Measurements from ENCODE around the gene ZDHHC23. TPM values are rescaled to one million over a fixed set of nuclear protein-coding genes. Genes with fewer than 3 reads are reported as not detected.

ZDHHC23 gene
- total and polyA plus RNA-seq, 2 of the 13 experiments (the other 11 are each of a cell fraction or from before 2014, with no cell fraction given): 1.6 to 8.8 TPM

- TF ChIP-seq, protein P1, sequence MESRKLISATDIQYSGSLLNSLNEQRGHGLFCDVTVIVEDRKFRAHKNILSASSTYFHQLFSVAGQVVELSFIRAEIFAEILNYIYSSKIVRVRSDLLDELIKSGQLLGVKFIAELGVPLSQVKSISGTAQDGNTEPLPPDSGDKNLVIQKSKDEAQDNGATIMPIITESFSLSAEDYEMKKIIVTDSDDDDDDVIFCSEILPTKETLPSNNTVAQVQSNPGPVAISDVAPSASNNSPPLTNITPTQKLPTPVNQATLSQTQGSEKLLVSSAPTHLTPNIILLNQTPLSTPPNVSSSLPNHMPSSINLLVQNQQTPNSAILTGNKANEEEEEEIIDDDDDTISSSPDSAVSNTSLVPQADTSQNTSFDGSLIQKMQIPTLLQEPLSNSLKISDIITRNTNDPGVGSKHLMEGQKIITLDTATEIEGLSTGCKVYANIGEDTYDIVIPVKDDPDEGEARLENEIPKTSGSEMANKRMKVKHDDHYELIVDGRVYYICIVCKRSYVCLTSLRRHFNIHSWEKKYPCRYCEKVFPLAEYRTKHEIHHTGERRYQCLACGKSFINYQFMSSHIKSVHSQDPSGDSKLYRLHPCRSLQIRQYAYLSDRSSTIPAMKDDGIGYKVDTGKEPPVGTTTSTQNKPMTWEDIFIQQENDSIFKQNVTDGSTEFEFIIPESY (CRISPR knock-in tag; IDR thresholded peaks at IDR 0.05): no peak
- TF ChIP-seq ZNF343 (CRISPR knock-in tag; IDR thresholded peaks at IDR 0.05): no peak
- TF ChIP-seq MIER3 (CRISPR knock-in tag; IDR thresholded peaks at IDR 0.05; ENCODE audit: borderline replicate concordance): no peak
- TF ChIP-seq, protein P2, sequence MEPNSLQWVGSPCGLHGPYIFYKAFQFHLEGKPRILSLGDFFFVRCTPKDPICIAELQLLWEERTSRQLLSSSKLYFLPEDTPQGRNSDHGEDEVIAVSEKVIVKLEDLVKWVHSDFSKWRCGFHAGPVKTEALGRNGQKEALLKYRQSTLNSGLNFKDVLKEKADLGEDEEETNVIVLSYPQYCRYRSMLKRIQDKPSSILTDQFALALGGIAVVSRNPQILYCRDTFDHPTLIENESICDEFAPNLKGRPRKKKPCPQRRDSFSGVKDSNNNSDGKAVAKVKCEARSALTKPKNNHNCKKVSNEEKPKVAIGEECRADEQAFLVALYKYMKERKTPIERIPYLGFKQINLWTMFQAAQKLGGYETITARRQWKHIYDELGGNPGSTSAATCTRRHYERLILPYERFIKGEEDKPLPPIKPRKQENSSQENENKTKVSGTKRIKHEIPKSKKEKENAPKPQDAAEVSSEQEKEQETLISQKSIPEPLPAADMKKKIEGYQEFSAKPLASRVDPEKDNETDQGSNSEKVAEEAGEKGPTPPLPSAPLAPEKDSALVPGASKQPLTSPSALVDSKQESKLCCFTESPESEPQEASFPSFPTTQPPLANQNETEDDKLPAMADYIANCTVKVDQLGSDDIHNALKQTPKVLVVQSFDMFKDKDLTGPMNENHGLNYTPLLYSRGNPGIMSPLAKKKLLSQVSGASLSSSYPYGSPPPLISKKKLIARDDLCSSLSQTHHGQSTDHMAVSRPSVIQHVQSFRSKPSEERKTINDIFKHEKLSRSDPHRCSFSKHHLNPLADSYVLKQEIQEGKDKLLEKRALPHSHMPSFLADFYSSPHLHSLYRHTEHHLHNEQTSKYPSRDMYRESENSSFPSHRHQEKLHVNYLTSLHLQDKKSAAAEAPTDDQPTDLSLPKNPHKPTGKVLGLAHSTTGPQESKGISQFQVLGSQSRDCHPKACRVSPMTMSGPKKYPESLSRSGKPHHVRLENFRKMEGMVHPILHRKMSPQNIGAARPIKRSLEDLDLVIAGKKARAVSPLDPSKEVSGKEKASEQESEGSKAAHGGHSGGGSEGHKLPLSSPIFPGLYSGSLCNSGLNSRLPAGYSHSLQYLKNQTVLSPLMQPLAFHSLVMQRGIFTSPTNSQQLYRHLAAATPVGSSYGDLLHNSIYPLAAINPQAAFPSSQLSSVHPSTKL (CRISPR knock-in tag; IDR thresholded peaks at IDR 0.05): peak; percentile 35; the same call in 1 of the 2 replicates
- TF ChIP-seq, protein P3, sequence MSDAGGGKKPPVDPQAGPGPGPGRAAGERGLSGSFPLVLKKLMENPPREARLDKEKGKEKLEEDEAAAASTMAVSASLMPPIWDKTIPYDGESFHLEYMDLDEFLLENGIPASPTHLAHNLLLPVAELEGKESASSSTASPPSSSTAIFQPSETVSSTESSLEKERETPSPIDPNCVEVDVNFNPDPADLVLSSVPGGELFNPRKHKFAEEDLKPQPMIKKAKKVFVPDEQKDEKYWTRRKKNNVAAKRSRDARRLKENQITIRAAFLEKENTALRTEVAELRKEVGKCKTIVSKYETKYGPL (CRISPR knock-in tag; IDR thresholded peaks at IDR 0.05): no peak
- no peak for TF ChIP-seq NR2F1 (CRISPR knock-in tag; IDR thresholded peaks at IDR 0.05)
- no peak for TF ChIP-seq ZNF34 (CRISPR knock-in tag; IDR thresholded peaks at IDR 0.05; ENCODE audit: borderline replicate concordance)
- no peak for TF ChIP-seq ZBTB7A (CRISPR knock-in tag; IDR thresholded peaks at IDR 0.05)
- TF ChIP-seq, protein P4, sequence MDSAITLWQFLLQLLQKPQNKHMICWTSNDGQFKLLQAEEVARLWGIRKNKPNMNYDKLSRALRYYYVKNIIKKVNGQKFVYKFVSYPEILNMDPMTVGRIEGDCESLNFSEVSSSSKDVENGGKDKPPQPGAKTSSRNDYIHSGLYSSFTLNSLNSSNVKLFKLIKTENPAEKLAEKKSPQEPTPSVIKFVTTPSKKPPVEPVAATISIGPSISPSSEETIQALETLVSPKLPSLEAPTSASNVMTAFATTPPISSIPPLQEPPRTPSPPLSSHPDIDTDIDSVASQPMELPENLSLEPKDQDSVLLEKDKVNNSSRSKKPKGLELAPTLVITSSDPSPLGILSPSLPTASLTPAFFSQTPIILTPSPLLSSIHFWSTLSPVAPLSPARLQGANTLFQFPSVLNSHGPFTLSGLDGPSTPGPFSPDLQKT (CRISPR knock-in tag; IDR thresholded peaks at IDR 0.05; ENCODE audit: borderline replicate concordance): no peak
- TF ChIP-seq SOX5 (CRISPR knock-in tag; IDR thresholded peaks at IDR 0.05; ENCODE audit: borderline replicate concordance): no peak
- TF ChIP-seq REXO4 (CRISPR knock-in tag; IDR thresholded peaks at IDR 0.05; ENCODE audit: borderline replicate concordance): no peak
- peak; percentile 11 for TF ChIP-seq TEAD3 (CRISPR knock-in tag; optimal IDR thresholded peaks at IDR 0.05; ENCODE audit: borderline replicate concordance)
- TF ChIP-seq ZNF292 (CRISPR knock-in tag; IDR thresholded peaks at IDR 0.05; ENCODE audit: borderline replicate concordance, low read depth): no peak
- no peak for TF ChIP-seq TEAD2 (CRISPR knock-in tag; IDR thresholded peaks at IDR 0.05)
- TF ChIP-seq ZNF558 (CRISPR knock-in tag; IDR thresholded peaks at IDR 0.05; ENCODE audit: borderline replicate concordance): no peak
- no peak for TF ChIP-seq ZNF841 (CRISPR knock-in tag; IDR thresholded peaks at IDR 0.05; ENCODE audit: borderline replicate concordance)
- no peak for TF ChIP-seq ZFP90 (CRISPR knock-in tag; IDR thresholded peaks at IDR 0.05; ENCODE audit: borderline replicate concordance)
These were observed 35.1 kb upstream of the ZDHHC23 start (continued) for GRCh38 chr3:113912552-113913236.
